Subcutaneous adipose tissue (tissue), 4 donors: Measurements from ENCODE around the gene PRR22. TPM values are rescaled to one million over a fixed set of nuclear protein-coding genes. Genes with fewer than 3 reads are reported as not detected.

Experiments used
- total RNA-seq, 4 donors: library from RNA; depleted of rRNA; stranded (reverse); fragments of >200 nt; gene quantifications; one replicate each; pipeline ENCODE4 v1.1.0, GENCODE V29; 2016
- TF ChIP-seq, protein P1 (sequence below): fragments of 450-650 bp; IDR thresholded peaks from one replicate; pipeline ENCODE4 v1.5.1; 2016; ENCODE audit warnings: low read depth, mild to moderate bottlenecking, control low read depth, antibody characterized with exemption, moderate library complexity

Gene PRR22
- total RNA-seq, 4 donors from 2014 or later, result 0.66 to 1.9 TPM; not detected in 2

DNA sequence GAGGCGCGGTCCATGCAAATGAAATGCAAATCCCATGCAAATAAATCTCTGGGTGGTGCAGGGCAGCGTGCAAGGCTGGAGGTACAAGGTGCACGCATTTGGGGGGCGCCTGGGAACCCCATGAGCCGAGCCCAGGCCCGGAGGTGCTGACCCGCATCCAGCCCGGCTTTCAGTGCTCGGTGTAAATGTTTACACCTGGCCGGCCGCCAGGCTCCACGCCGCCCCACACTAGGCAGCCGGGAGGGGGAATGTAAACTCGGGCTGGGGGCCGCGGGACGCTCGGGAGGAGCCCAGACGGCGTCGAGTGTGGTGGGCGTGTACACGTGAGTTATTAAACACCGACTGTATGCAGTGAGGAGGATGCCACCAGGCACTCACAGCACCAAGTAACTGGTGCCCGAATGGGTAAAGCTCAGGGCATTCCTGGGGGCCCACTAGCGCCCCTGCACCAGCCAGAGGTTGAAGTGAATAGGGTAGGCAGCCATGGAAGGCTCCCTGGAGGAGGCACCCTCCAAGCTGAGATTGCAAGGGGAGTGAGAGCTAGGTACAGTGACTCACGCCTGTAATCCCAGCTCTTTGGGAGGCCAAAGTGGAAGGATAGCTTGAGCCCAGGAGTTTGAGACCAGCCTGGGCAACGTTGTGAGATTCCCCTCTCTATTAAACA, 37.8 kb upstream of the PRR22 start:
- TF ChIP-seq, protein P1, sequence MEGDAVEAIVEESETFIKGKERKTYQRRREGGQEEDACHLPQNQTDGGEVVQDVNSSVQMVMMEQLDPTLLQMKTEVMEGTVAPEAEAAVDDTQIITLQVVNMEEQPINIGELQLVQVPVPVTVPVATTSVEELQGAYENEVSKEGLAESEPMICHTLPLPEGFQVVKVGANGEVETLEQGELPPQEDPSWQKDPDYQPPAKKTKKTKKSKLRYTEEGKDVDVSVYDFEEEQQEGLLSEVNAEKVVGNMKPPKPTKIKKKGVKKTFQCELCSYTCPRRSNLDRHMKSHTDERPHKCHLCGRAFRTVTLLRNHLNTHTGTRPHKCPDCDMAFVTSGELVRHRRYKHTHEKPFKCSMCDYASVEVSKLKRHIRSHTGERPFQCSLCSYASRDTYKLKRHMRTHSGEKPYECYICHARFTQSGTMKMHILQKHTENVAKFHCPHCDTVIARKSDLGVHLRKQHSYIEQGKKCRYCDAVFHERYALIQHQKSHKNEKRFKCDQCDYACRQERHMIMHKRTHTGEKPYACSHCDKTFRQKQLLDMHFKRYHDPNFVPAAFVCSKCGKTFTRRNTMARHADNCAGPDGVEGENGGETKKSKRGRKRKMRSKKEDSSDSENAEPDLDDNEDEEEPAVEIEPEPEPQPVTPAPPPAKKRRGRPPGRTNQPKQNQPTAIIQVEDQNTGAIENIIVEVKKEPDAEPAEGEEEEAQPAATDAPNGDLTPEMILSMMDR, result no peak

DNA sequence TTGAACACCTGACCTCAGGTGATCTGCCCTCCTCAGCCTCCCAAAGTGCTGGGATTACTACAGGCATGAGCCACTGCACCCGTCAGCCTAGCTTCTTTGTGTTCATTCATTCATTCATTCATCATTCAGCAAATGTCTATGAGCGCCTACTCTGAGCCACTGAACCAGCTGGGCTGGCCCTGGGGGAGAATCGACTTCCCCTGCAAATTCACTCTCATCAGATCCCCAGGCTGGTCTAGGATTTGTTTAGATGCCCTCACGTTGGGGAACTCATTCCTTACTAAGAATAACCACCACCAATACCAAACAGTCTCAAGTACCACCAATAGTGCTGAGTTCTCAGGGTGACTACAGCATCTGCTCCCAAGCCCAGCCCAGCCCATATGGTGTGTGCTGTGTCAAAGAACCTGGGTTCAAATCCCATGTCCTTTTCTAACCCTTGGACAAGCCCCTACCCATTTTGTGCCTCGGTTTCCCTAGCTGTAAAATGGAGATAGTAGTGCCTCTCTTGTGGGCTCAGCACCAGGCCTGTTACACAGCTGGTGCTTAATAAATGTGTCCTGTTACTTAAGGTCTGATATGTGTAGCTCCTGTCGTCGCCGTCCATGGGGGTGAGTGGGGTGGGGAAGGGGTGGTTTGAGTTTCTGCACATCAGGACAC, 37.1 kb upstream of the PRR22 start:
- TF ChIP-seq, protein P1, result no peak

DNA sequence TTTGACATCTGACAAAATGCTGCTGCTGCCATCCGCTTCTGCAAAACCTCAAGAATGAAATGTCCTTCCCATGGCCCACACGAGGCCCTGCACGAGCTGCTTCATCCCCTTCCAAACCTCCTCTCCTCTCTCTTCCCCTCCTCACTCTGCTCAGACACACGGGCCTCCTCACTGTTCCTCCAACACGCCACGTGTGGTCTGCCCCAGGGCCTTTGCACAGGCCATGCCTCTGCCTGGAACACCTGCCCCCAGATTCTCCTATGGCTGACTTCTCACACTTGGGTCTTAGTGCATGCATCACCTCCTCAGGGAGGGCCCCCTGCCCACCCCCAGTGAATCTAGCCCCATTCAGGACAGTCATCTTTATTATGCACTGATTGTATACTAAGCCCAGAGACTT, 36.2 kb upstream of the PRR22 start:
- TF ChIP-seq, protein P1, result no peak

- TF ChIP-seq, protein P1, result no peak
Observed at GRCh38 chr19:5818594-5818993, 34.0 kb upstream of the PRR22 start.

- TF ChIP-seq, protein P1, result no peak
Observed at GRCh38 chr19:5817218-5817617, 32.7 kb upstream of the PRR22 start.

- TF ChIP-seq, protein P1, result no peak
Observed at GRCh38 chr19:5814852-5815246, 30.3 kb upstream of the PRR22 start.

- TF ChIP-seq, protein P1, result no peak
Observed at GRCh38 chr19:5814123-5814851, 29.7 kb upstream of the PRR22 start.
